HG03439 (cell line): ENCODE data around the gene SLC25A14.

Source experiments
- ATAC-seq: cut with Tn5 transposase; IDR thresholded peaks from one replicate; pipeline ENCODE4 v1.9.1; 2021; ENCODE audit warnings: mild to moderate bottlenecking, moderate library complexity; ENCODE audit not compliant: unreplicated experiment

SLC25A14 gene

DNA sequence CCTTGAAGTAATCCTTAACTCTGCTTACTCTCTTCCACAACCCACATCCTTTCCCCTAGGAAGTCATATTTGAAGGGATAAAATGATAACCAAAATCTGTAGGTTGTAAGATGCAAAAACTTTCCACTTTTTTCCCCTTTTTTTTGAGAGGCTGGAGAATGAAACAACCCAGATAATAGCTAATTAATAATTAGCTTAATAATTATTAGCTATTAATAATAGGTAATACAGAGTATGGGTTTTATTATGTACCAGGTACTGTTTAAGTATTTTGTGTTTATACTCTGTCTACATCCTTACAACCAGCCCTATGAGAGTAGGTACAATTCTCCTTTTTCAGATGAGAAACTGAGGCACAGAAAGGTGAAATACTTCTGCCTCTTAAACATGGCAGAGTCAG is 36.4 kb downstream of the SLC25A14 start:
- ATAC-seq: no peak

- ATAC-seq: no peak
Measured at GRCh38 chrX:130378024-130378669, 38.4 kb downstream of the SLC25A14 start.

DNA sequence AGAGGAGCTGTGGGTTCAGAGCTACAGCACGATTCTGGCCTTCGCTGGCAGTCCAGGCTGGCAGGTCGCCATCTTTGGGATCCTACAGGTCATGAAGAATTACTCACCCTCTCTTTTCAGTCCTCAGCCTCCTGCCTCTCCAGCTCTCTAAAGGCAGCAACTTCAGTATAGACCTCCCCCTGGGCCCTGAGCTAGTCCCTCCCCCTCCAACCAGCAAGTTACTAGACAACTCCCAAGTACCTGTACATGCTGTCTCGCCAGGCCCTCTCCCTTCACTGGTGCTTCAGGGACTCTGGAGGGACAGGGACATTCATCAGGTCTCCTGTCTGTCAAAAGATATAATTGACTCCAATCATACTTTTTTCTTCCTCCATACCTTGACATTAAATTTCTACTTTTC is 45.8 kb downstream of the SLC25A14 start, which contains the start of gene GPR119:
GPR119 (minus strand) TSS at position 155 of the 400 bp plus-strand sequence. CDS start 227 bp downstream, outside the sequence.
- ATAC-seq: no peak

GRCh38 chrX:130386408-130386808 is 46.7 kb downstream of the SLC25A14 start:
- ATAC-seq: no peak

- no peak for ATAC-seq
Measured at GRCh38 chrX:130393451-130394074, 53.8 kb downstream of the SLC25A14 start.

GRCh38 chrX:130395341-130395740 is 55.6 kb downstream of the SLC25A14 start:
- ATAC-seq: no peak

- peak; percentile 98 for ATAC-seq
Measured at GRCh38 chrX:130401415-130402207, 61.9 kb downstream of the SLC25A14 start, which contains the start of gene RBMX2. Gene RBMX2 (plus strand): TSS chrX:130401987. CDS start chrX:130402033, 46 bp downstream.

DNA sequence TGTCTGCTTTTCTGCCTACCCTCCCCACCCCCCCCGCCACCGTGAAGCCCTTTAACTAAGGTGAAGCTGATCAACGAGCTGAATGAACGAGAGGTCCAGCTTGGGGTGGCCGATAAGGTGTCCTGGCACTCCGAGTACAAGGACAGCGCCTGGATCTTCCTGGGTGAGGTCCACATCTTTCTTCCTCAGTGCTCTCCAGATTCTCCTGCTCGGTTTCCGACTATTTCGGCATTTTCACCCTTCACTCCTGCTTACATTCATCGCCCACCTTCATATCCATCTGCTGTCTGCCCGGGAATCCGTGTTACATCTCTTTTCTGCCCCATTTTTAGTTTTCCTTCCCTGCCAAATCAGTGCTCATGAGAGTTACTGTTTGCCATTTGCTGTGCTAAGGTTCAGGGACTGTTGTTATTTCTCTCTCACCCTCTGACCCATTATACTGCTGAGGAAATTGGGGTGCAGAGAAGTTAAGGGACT is 62.5 kb downstream of the SLC25A14 start:
- no peak for ATAC-seq

DNA sequence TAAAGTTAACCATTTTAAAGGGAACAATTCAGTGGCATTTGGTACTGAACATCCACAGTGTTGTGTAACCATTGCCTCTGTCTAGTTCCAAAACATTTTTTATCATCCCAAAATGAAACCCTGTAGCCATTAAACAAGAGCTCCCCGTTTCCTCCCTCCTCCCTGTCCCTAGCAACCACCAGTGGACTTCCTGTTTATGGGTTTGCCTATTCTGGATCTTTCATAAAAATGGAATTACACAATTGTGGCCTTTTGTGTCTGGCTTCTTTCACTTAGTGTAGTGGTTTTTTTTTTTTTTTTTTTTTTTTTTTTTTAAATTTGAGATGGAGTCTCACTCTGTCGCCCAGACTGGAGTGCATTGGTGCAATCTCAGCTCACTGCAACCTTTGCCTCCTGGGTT is 73.7 kb downstream of the SLC25A14 start:
- ATAC-seq: no peak

- no peak for ATAC-seq
Measured at GRCh38 chrX:130414800-130415199, 75.1 kb downstream of the SLC25A14 start.

GRCh38 chrX:130415201-130415600 is 75.5 kb downstream of the SLC25A14 start:
- no peak for ATAC-seq

- ATAC-seq: no peak
Measured at GRCh38 chrX:130416785-130417184, 77.1 kb downstream of the SLC25A14 start.

- no peak for ATAC-seq
Measured at GRCh38 chrX:130418066-130418465, 78.3 kb downstream of the SLC25A14 start.

- ATAC-seq: no peak
Measured at GRCh38 chrX:130418740-130419139, 79.0 kb downstream of the SLC25A14 start.

DNA sequence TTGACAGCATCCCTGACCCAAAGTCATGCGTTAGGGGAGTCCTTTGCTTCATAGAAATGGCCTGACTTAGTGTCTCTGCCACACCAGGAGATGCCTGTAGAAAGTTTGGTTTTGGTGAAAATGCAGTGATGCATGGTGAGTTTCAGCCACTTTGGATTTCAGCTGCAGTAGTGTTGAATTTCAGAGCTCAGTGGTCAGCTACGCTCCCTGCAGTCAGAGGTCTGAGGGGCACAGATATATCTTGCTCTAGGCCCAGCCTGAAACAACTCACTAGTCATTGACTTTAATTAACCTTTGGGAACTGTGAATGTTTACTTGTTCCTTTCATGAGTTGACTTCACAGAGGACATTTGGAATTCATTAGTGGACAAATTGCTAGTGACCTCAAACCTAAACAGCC is 79.5 kb downstream of the SLC25A14 start:
- ATAC-seq: no peak
